ENCODE data around the gene UBE2R2. TPM values are rescaled to one million over a fixed set of nuclear protein-coding genes. Genes with fewer than 3 reads are reported as not detected.

Gene UBE2R2
- total and polyA plus RNA-seq, 4 donors: 16.2 to 29.5 (median 27.4) TPM

DNA sequence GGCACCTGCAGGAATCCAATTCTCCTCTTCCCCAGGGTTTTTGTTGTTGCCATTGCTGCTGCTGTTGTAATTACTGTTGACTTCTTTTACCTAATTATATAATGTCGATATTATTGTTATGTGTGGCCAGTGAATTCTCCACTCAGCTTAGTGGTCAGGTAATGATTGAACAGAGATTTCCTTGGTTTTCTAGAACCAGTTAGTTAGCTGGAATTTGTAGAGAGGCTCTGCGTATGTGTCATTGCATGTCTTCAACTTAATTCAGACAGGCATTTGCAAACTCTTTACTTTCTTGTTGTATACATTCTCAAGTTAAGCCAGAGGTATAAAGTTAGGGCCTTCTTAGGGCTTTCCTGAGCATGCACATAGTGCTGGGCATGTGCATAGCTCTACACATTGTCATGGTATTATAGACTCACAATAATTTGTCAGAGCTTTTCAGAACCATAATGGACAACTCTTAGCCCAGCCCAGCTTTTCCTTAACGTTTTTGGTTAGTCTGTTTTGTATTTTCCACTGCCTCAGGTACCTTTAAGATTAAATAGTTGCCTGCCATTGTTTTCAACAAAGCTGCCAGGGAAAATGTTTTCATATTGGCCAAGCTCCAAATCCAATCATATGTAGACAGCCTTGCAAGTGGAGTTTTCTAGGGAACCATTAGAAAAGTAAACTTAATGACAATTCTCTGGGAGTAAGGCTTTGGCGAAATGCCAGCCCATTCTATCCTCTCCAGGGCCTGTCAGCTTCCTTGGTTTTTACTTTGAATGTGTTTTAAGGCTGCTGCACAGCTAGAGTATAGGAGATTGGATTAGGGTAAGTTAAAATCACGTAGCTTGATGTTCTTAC is 68.1 kb downstream of the UBE2R2 start:
- TF ChIP-seq, protein P1, sequence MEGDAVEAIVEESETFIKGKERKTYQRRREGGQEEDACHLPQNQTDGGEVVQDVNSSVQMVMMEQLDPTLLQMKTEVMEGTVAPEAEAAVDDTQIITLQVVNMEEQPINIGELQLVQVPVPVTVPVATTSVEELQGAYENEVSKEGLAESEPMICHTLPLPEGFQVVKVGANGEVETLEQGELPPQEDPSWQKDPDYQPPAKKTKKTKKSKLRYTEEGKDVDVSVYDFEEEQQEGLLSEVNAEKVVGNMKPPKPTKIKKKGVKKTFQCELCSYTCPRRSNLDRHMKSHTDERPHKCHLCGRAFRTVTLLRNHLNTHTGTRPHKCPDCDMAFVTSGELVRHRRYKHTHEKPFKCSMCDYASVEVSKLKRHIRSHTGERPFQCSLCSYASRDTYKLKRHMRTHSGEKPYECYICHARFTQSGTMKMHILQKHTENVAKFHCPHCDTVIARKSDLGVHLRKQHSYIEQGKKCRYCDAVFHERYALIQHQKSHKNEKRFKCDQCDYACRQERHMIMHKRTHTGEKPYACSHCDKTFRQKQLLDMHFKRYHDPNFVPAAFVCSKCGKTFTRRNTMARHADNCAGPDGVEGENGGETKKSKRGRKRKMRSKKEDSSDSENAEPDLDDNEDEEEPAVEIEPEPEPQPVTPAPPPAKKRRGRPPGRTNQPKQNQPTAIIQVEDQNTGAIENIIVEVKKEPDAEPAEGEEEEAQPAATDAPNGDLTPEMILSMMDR (IDR thresholded peaks at IDR 0.05; ENCODE audit: control extremely low read depth, extremely low read depth): no peak
- Histone ChIP-seq H3K4me1 (ENCODE audit: control insufficient read depth in 5 of 5, insufficient read depth in 5 of 5, low read length in 5 of 5) (peaks cover 0 to 17% (median 11%) of the 10 kb centered on the region in 5 donors), H3K27ac (ENCODE audit: low read depth in 1 of 2, low read length in 1 of 2) (no peak overlapping the region), H3K27me3 (ENCODE audit: control insufficient read depth in 3 of 3, insufficient read depth in 3 of 3, low read length in 2 of 3) (no peaks in the 10 kb centered on the region), H3K4me3 (no peak overlapping the region), H3K36me3 (ENCODE audit: control insufficient read depth in 4 of 4, insufficient read depth in 4 of 4, low read length in 4 of 4) (peaks cover 0 to 5% (median 4%) of the 10 kb centered on the region in 4 donors), H3K9ac (ENCODE audit: insufficient read depth in 1 of 2, low read length in 2 of 2) (no peak overlapping the region), H3K9me3 (ENCODE audit: control insufficient read depth in 4 of 4, insufficient read depth in 3 of 4, low read length in 3 of 4) (no peaks in the 10 kb centered on the region)
- ATAC-seq (ENCODE audit: insufficient read depth, low FRiP score) (no peak), DNase-seq (peak; percentile 79 to 91 (median 88))
- 56 to 65% methylated on average over 5 of the region's 5 CpGs for WGBS, 2 donors

DNA sequence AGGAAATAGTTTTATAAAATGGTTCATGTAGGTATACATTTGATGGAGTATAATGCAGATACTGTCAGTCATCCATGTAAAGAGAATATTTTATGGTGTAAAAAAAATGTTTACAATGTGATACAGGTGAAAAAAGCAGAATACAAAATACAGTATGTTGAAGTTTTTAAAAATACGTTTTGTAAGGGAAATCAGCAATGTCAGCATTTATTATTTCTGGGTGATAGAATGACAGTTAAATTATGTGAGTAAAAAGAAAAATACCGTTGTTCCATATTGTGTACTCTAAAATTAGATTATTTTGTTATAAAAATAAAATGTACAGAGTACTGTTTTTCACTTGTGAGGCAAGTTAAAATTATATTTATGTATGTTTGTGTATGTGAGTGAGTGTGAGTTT is 69.0 kb downstream of the UBE2R2 start:
- Histone ChIP-seq H3K27me3 (ENCODE audit: control insufficient read depth in 3 of 3, insufficient read depth in 3 of 3, low read length in 2 of 3) (no peaks in the 10 kb centered on the region), H3K27ac (ENCODE audit: low read depth in 1 of 2, low read length in 1 of 2) (no peak overlapping the region), H3K36me3 (ENCODE audit: control insufficient read depth in 4 of 4, insufficient read depth in 4 of 4, low read length in 4 of 4) (peaks cover 0 to 5% (median 4%) of the 10 kb centered on the region in 4 donors), H3K4me3 (no peak overlapping the region), H3K9ac (ENCODE audit: insufficient read depth in 1 of 2, low read length in 2 of 2) (no peak overlapping the region), H3K9me3 (ENCODE audit: control insufficient read depth in 4 of 4, insufficient read depth in 3 of 4, low read length in 3 of 4) (no peaks in the 10 kb centered on the region), H3K4me1 (ENCODE audit: control insufficient read depth in 5 of 5, insufficient read depth in 5 of 5, low read length in 5 of 5) (peaks cover 0 to 17% (median 11%) of the 10 kb centered on the region in 5 donors)
- 71 to 78% methylated on average over 2 of the region's 2 CpGs for WGBS, 2 donors
- no peak for DNase-seq
- TF ChIP-seq, protein P1 (IDR thresholded peaks at IDR 0.05; ENCODE audit: control extremely low read depth, extremely low read depth): no peak
- no peak for ATAC-seq (ENCODE audit: insufficient read depth, low FRiP score)

DNA sequence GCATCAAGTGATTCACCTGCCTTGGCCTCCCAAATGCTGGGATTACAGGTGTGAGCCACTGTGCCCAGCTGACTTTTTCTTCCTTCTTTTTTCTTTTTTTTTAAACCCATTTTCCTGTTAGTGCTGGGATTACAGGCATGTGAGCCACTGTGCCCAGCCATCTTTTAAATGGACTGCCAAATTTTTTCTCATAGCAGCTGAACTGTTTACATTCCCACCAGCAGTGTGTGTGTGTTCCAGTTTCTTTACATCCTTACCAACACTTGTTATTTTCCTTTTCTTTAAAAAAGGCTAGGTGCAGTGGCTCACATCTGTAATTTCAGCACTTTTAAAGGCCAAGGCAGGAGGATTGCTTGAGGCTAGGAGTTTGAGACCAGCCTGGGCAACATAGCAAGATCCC is 76.9 kb downstream of the UBE2R2 start:
- ATAC-seq (ENCODE audit: insufficient read depth, low FRiP score): no peak
- H3K27me3 ChIP-seq (ENCODE audit: control insufficient read depth in 3 of 3, insufficient read depth in 3 of 3, low read length in 2 of 3): no peaks in the 10 kb centered on the region
- TF ChIP-seq, protein P1 (IDR thresholded peaks at IDR 0.05; ENCODE audit: control extremely low read depth, extremely low read depth): no peak

More for the DNA sequence above, 76.9 kb downstream of the UBE2R2 start:
- H3K36me3 ChIP-seq (ENCODE audit: control insufficient read depth in 4 of 4, insufficient read depth in 4 of 4, low read length in 4 of 4): peaks cover 0 to 12% (median 2%) of the 10 kb centered on the region in 4 donors
- no peak for DNase-seq
- no peaks in the 10 kb centered on the region for H3K4me1 ChIP-seq (ENCODE audit: control insufficient read depth in 5 of 5, insufficient read depth in 5 of 5, low read length in 5 of 5)
- H3K27ac ChIP-seq (ENCODE audit: low read depth in 1 of 2, low read length in 1 of 2): no peak overlapping the region
- no peak overlapping the region for H3K4me3 ChIP-seq
- H3K9ac ChIP-seq (ENCODE audit: insufficient read depth in 1 of 2, low read length in 2 of 2): no peak overlapping the region
- no peaks in the 10 kb centered on the region for H3K9me3 ChIP-seq (ENCODE audit: control insufficient read depth in 4 of 4, insufficient read depth in 3 of 4, low read length in 3 of 4)

Data from lung (tissue), 12 donors.